Measurements from ENCODE around the gene TENM3.

GRCh38 chr4:182810103-182810615 lies 567.0 kb downstream of the TENM3 start:
- TF ChIP-seq GATA2 (IDR thresholded peaks at IDR 0.05; ENCODE audit: low read depth, low read length) (no peak), GATA3 (IDR thresholded peaks at IDR 0.05; ENCODE audit: low read depth, low read length) (no peak)

Data from SH-SY5Y (cell line).